GM21390 (cell line): ENCODE measurements around the gene CTIF.

Experiments
- ATAC-seq: cut with Tn5 transposase; IDR thresholded peaks from one replicate; pipeline ENCODE4 v1.9.1; 2021; ENCODE audit not compliant: unreplicated experiment

Gene CTIF

GRCh38 chr18:48531908-48532307 lies 6.9 kb upstream of the CTIF start:
- ATAC-seq, result no peak

- ATAC-seq, result no peak
Measured at GRCh38 chr18:48533340-48534070, 5.3 kb upstream of the CTIF start.

- ATAC-seq, result no peak
Measured at GRCh38 chr18:48534364-48534763, 4.5 kb upstream of the CTIF start.

GRCh38 chr18:48535956-48536355 lies 2.9 kb upstream of the CTIF start:
- ATAC-seq, result no peak

GRCh38 chr18:48536516-48536915 lies 2.3 kb upstream of the CTIF start:
- no peak for ATAC-seq

- ATAC-seq, result no peak
Measured at GRCh38 chr18:48539406-48540250, 797 bp downstream of the CTIF start.

GRCh38 chr18:48540251-48541025 lies 1.6 kb downstream of the CTIF start:
- ATAC-seq, result peak; percentile 31

GRCh38 chr18:48541026-48541746 lies 2.4 kb downstream of the CTIF start:
- ATAC-seq, result peak; percentile 46

GRCh38 chr18:48541747-48542400 lies 3.0 kb downstream of the CTIF start:
- no peak for ATAC-seq

- no peak for ATAC-seq
Measured at GRCh38 chr18:48542513-48543181, 3.8 kb downstream of the CTIF start.

- no peak for ATAC-seq
Measured at GRCh38 chr18:48543228-48543627, 4.4 kb downstream of the CTIF start.

GRCh38 chr18:48544116-48544515 lies 5.3 kb downstream of the CTIF start:
- no peak for ATAC-seq

- no peak for ATAC-seq
Measured at GRCh38 chr18:48544661-48545415, 6.0 kb downstream of the CTIF start.

GRCh38 chr18:48545757-48546321 lies 7.0 kb downstream of the CTIF start:
- ATAC-seq, result no peak

- ATAC-seq, result no peak
Measured at GRCh38 chr18:48546396-48546795, 7.6 kb downstream of the CTIF start.

GRCh38 chr18:48547531-48547981 lies 8.7 kb downstream of the CTIF start:
- ATAC-seq, result no peak

GRCh38 chr18:48548011-48548771 lies 9.4 kb downstream of the CTIF start:
- ATAC-seq, result no peak

GRCh38 chr18:48548921-48549320 lies 10.1 kb downstream of the CTIF start:
- ATAC-seq, result no peak
